Measurements from ENCODE around the gene SPEM2.

Gene SPEM2

GRCh38 chr17:7411427-7411750 lies 14.0 kb upstream of the SPEM2 start:
- in situ Hi-C loops (cut with MboI; ENCODE audit: low pct_unique_long_range_greater_than_20kb, low sequenced_read_pairs, unreplicated experiment): no loop called here

GRCh38 chr17:7413346-7413985 lies 11.9 kb upstream of the SPEM2 start:
- DNase-seq (ENCODE audit: low spot score): no peak
- in situ Hi-C loops (cut with MboI; ENCODE audit: low pct_unique_long_range_greater_than_20kb, low sequenced_read_pairs, unreplicated experiment): no loop called here
- TF ChIP-seq, protein P1, sequence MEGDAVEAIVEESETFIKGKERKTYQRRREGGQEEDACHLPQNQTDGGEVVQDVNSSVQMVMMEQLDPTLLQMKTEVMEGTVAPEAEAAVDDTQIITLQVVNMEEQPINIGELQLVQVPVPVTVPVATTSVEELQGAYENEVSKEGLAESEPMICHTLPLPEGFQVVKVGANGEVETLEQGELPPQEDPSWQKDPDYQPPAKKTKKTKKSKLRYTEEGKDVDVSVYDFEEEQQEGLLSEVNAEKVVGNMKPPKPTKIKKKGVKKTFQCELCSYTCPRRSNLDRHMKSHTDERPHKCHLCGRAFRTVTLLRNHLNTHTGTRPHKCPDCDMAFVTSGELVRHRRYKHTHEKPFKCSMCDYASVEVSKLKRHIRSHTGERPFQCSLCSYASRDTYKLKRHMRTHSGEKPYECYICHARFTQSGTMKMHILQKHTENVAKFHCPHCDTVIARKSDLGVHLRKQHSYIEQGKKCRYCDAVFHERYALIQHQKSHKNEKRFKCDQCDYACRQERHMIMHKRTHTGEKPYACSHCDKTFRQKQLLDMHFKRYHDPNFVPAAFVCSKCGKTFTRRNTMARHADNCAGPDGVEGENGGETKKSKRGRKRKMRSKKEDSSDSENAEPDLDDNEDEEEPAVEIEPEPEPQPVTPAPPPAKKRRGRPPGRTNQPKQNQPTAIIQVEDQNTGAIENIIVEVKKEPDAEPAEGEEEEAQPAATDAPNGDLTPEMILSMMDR (IDR thresholded peaks at IDR 0.05; ENCODE audit: extremely low read depth, insufficient read depth, missing control alignments): no peak

More at GRCh38 chr17:7411427-7411750, 14.0 kb upstream of the SPEM2 start:
- no peak for DNase-seq (ENCODE audit: low spot score)
- TF ChIP-seq, protein P1 (IDR thresholded peaks at IDR 0.05; ENCODE audit: extremely low read depth, insufficient read depth, missing control alignments): no peak

DNA sequence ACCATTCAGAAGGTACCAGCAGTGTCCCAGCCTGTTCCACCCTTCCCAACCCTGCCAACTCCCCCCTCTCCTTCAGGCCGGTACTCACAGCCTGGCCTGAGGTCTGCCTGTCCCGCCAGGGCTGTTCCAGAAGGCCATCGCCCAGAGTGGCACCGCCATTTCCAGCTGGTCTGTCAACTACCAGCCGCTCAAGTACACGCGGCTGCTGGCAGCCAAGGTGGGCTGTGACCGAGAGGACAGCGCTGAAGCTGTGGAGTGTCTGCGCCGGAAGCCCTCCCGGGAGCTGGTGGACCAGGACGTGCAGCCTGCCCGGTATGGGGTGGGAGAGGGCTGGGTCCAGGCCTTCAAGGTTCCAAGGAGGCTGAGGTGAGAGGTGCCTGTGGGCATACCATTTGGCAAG lies 10.6 kb upstream of the SPEM2 start:
- no peak for DNase-seq (ENCODE audit: low spot score)
- in situ Hi-C loops (cut with MboI; ENCODE audit: low pct_unique_long_range_greater_than_20kb, low sequenced_read_pairs, unreplicated experiment): no loop called here
- TF ChIP-seq, protein P1 (IDR thresholded peaks at IDR 0.05; ENCODE audit: extremely low read depth, insufficient read depth, missing control alignments): no peak

DNA sequence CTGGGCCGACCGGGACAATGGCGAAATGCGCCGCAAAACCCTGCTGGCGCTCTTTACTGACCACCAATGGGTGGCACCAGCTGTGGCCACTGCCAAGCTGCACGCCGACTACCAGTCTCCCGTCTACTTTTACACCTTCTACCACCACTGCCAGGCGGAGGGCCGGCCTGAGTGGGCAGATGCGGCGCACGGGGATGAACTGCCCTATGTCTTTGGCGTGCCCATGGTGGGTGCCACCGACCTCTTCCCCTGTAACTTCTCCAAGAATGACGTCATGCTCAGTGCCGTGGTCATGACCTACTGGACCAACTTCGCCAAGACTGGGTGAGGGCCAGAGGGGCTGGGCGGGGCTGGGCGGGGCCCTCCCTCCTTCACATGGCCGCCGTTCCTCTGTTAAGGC lies 9.6 kb upstream of the SPEM2 start:
- no peak for DNase-seq (ENCODE audit: low spot score)
- TF ChIP-seq, protein P1 (IDR thresholded peaks at IDR 0.05; ENCODE audit: extremely low read depth, insufficient read depth, missing control alignments): no peak
- in situ Hi-C loops (cut with MboI; ENCODE audit: low pct_unique_long_range_greater_than_20kb, low sequenced_read_pairs, unreplicated experiment): no loop called here

DNA sequence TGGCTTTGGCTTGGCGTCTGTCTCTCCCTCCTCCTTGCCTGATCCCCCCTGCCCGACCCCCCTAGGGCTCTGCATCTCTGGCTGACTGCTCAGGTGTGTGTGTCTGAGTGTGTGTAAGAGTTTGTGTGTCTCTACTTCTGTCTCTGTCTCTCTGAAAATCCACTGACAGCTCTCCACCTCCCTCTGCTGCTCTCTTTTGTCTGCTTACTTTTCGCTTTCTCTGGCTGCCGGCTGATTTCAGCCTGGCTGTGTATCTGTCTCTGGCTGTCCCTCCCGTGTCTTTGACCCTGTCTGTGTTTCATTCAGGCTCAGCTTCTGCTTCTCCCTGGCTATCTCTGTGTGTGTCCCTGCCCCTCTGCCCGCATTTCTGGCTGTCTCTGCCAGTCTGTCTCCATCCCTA lies 9.1 kb upstream of the SPEM2 start:
- no peak for DNase-seq (ENCODE audit: low spot score)
- in situ Hi-C loops (cut with MboI; ENCODE audit: low pct_unique_long_range_greater_than_20kb, low sequenced_read_pairs, unreplicated experiment): no loop called here
- TF ChIP-seq, protein P1 (IDR thresholded peaks at IDR 0.05; ENCODE audit: extremely low read depth, insufficient read depth, missing control alignments): no peak

DNA sequence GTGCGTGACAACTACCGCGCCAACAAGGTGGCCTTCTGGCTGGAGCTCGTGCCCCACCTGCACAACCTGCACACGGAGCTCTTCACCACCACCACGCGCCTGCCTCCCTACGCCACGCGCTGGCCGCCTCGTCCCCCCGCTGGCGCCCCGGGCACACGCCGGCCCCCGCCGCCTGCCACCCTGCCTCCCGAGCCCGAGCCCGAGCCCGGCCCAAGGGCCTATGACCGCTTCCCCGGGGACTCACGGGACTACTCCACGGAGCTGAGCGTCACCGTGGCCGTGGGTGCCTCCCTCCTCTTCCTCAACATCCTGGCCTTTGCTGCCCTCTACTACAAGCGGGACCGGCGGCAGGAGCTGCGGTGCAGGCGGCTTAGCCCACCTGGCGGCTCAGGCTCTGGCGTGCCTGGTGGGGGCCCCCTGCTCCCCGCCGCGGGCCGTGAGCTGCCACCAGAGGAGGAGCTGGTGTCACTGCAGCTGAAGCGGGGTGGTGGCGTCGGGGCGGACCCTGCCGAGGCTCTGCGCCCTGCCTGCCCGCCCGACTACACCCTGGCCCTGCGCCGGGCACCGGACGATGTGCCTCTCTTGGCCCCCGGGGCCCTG lies 8.3 kb upstream of the SPEM2 start:
- TF ChIP-seq, protein P1 (IDR thresholded peaks at IDR 0.05; ENCODE audit: extremely low read depth, insufficient read depth, missing control alignments): no peak
- in situ Hi-C loops (cut with MboI; ENCODE audit: low pct_unique_long_range_greater_than_20kb, low sequenced_read_pairs, unreplicated experiment): no loop called here
- no peak for DNase-seq (ENCODE audit: low spot score)

Data from GM13977 (cell line).